ENCODE data around the gene DNAI1. TPM values are rescaled to one million over a fixed set of nuclear protein-coding genes. Genes with fewer than 3 reads are reported as not detected.

Gene DNAI1
- total and polyA plus RNA-seq, 2 of the 13 experiments (the other 11 are each of a cell fraction or from before 2014, with no cell fraction given): not detected

GRCh38 chr9:34459941-34460340 is 1.3 kb downstream of the DNAI1 start:
- Histone ChIP-seq H2AFZ (ENCODE audit: low read length) (no peak overlapping the region), H3K36me3 (replicated peaks in 1 of 2; ENCODE audit: control insufficient read depth in 1 of 2, insufficient read depth in 2 of 2, low read length in 2 of 2) (no peaks in the 10 kb centered on the region), H3K79me2 (ENCODE audit: insufficient read depth, low read length) (peaks cover 2% of the 10 kb centered on the region), H3K9ac (ENCODE audit: insufficient read depth, low read depth, low read length) (no peak overlapping the region), H3K27ac (ENCODE audit: extremely low read length, insufficient read depth, low read length) (no peak overlapping the region), H4K20me1 (ENCODE audit: insufficient read depth, low read length) (0 out of 2 replicates have a peak, but pooled peaks cover under 1% of the 10 kb centered on the region), H3K9me3 (ENCODE audit: low read length) (no peaks in the 10 kb centered on the region), H3K4me1 (ENCODE audit: insufficient read depth, low read length) (peaks cover 22% of the 10 kb centered on the region), H3K4me3 (replicated peaks in 1 of 3; ENCODE audit: insufficient read depth in 1 of 3, low read depth in 2 of 3, low read length in 3 of 3) (no peak overlapping the region), H3K4me2 (ENCODE audit: low read depth, low read length) (no peak overlapping the region), H3K27me3 (ENCODE audit: control insufficient read depth in 1 of 2, insufficient read depth in 2 of 2, low read length in 2 of 2) (no peaks in the 10 kb centered on the region; a peak in 1 of 5 replicates)
- in situ Hi-C loops (cut with HindIII; ENCODE audit: extremely low pct_ligation_motif_present, low pct_unique_long_range_greater_than_20kb) (no loop called here), intact Hi-C loops (cut with micrococcal nuclease; ENCODE audit: unreplicated experiment) (no loop called here)
- ChIA-PET CTCF (ENCODE audit: low intra/inter-chr PET ratio, low total read pairs) (no interaction called here), POLR2A (no interaction called here)
- DNase-seq (ENCODE audit: low spot score): no peak
- BruUV-seq (replicated peaks): no TSS peak
- no peak for ATAC-seq
- TF ChIP-seq ZNF17 (CRISPR knock-in tag; IDR thresholded peaks at IDR 0.05) (no peak), RNF2 (conservative IDR thresholded peaks at IDR 0.05; ENCODE audit: low read depth) (no peak), TBX2 (CRISPR knock-in tag; IDR thresholded peaks at IDR 0.05; ENCODE audit: borderline replicate concordance) (no peak), GMEB1 (CRISPR knock-in tag; IDR thresholded peaks at IDR 0.05; ENCODE audit: borderline replicate concordance) (no peak), ZNF18 (CRISPR knock-in tag; IDR thresholded peaks at IDR 0.05; ENCODE audit: insufficient replicate concordance) (no peak), ZNF496 (CRISPR knock-in tag; IDR thresholded peaks at IDR 0.05; ENCODE audit: insufficient replicate concordance) (no peak), SIX4 (CRISPR knock-in tag; IDR thresholded peaks at IDR 0.05) (no peak), ZNF207 (IDR thresholded peaks at IDR 0.05; ENCODE audit: borderline replicate concordance) (no peak), FOXC1 (CRISPR knock-in tag; IDR thresholded peaks at IDR 0.05; ENCODE audit: borderline replicate concordance) (no peak), ZBTB2 (CRISPR knock-in tag; IDR thresholded peaks at IDR 0.05; ENCODE audit: low read depth) (no peak), ZNF766 (CRISPR knock-in tag; IDR thresholded peaks at IDR 0.05; ENCODE audit: borderline replicate concordance) (no peak), MLLT10 (CRISPR knock-in tag; IDR thresholded peaks at IDR 0.05) (no peak), SOX5 (CRISPR knock-in tag; IDR thresholded peaks at IDR 0.05; ENCODE audit: borderline replicate concordance) (no peak), ZNF138 (CRISPR knock-in tag; IDR thresholded peaks at IDR 0.05; ENCODE audit: low read depth) (no peak)
- FAIRE-seq: no peak
- 46% methylated on average over 3 of the region's 3 CpGs for WGBS (ENCODE audit: low lambda C conversion rate)

All from HepG2 (cell line).